Measurements from ENCODE around the gene LAIR2.

The LAIR2 gene, protein sequence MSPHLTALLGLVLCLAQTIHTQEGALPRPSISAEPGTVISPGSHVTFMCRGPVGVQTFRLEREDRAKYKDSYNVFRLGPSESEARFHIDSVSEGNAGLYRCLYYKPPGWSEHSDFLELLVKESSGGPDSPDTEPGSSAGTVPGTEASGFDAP

DNA sequence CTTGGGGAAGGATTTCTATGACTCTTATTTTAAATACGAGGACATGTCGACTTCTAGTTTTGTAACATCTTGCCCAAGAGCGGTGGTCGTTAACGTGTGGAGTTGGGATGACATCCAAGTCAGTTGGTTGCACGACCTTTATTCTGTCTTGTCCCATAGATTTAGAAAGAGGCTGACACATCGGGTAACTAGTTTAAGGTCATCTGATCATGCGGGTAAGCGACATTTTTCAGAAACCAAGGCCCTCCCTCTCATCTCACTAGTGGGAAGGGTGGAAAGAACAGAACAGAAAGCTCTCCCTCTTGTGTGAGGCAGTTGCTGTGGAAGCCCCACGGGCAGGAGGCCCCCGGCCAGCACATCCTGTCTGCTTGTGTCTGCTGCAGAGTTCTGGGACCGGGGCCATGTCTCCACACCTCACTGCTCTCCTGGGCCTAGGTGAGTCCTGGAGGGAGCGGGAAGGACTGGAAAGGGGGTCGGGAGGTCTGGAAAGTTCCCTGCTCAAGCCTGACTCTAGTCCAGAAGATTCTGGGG is at the start of gene LAIR2:
LAIR2 (plus strand) TSS at position 314 of the 531 bp plus-strand sequence; CDS start at position 402, 88 bp downstream.
- TF ChIP-seq, protein P1, sequence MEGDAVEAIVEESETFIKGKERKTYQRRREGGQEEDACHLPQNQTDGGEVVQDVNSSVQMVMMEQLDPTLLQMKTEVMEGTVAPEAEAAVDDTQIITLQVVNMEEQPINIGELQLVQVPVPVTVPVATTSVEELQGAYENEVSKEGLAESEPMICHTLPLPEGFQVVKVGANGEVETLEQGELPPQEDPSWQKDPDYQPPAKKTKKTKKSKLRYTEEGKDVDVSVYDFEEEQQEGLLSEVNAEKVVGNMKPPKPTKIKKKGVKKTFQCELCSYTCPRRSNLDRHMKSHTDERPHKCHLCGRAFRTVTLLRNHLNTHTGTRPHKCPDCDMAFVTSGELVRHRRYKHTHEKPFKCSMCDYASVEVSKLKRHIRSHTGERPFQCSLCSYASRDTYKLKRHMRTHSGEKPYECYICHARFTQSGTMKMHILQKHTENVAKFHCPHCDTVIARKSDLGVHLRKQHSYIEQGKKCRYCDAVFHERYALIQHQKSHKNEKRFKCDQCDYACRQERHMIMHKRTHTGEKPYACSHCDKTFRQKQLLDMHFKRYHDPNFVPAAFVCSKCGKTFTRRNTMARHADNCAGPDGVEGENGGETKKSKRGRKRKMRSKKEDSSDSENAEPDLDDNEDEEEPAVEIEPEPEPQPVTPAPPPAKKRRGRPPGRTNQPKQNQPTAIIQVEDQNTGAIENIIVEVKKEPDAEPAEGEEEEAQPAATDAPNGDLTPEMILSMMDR (conservative IDR thresholded peaks at IDR 0.05; ENCODE audit: low read depth, low read length) = no peak
- no peak within 1 kb of the TSS for H3K4me3 ChIP-seq (ENCODE audit: low read length)
- no peak for DNase-seq (ENCODE audit: low read depth)

DNA sequence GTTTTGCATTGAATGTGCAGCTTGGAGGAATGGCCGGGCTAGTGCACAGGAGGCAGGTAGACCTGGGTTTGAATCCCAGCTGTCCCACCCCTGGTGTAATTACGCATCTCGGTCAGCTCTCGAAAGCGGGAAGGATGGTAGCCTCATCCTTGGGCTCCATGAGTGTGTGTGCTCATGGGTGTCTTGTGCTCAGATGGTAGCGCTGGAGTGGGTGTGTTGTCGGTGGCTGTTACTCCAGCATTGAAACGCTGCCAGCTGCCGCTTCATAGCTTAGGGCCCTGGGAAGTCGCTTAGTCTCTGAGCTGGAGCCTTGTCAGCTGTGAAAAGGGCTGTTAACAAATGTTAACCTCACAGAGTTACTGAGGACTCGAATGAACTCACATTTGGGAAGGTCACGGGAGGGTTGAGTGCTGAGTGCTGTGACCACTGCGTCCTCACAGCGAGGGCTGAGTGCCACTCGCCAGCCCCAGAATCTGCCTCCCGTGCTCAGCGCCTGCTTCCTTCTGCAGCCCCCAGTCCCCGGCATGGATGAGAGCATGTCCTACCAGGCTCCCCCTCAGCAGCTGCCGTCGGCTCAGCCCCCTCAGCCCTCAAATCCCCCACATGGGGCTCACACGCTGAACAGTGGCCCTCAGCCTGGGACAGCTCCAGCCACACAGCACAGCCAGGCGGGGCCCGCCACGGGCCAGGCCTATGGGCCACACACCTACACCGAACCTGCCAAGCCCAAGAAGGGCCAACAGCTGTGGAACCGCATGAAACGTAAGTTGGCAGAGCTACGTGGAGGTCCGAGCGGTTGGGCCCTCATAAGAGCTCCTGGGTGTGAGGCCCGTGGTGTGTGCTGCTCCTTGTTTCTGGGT is 48.5 kb upstream of the LAIR2 start:
- TF ChIP-seq, protein P1 (conservative IDR thresholded peaks at IDR 0.05; ENCODE audit: low read depth, low read length) = no peak
- H3K4me3 ChIP-seq (ENCODE audit: low read length) = no peak overlapping the region
- DNase-seq (ENCODE audit: low read depth) = no peak

DNA sequence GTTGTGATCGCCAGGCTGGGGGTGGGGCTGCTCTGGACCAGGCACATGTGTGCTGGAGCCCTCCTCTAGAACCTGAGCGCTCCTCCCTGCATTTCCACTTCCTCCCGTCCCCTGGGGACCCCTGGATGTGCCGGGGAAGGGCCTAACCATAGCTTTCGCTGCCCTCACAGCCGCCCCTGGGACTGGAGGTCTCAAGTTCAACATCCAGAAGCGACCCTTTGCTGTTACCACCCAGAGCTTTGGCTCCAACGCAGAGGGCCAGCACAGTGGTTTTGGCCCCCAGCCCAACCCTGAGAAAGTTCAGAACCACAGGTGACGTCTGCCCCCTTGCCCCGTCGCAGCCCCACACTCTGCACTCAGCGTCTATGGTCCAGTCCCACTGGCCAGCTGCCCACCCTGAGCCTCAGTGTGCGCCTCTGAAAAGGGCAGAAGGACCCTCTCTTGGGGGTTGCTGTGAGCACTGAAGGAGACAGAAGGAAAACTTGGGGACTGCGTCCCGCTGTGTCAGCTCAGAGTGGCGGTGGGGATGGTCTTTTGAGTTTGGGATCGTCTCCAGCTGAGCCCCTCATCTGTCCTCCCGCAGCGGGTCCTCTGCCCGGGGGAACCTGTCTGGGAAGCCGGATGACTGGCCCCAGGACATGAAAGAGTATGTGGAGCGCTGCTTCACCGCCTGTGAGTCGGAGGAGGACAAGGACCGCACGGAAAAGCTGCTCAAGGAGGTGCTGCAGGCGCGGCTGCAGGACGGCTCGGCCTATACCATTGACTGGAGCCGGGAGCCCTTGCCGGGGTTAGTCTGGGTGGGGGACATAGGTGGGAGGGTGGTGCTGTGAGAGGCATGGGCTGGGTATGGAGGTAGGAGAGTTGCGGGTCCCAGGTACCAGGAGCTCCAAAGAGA is 47.6 kb upstream of the LAIR2 start:
- no peak for DNase-seq (ENCODE audit: low read depth)
- H3K4me3 ChIP-seq (ENCODE audit: low read length) = no peak overlapping the region
- TF ChIP-seq, protein P1 (conservative IDR thresholded peaks at IDR 0.05; ENCODE audit: low read depth, low read length) = no peak

DNA sequence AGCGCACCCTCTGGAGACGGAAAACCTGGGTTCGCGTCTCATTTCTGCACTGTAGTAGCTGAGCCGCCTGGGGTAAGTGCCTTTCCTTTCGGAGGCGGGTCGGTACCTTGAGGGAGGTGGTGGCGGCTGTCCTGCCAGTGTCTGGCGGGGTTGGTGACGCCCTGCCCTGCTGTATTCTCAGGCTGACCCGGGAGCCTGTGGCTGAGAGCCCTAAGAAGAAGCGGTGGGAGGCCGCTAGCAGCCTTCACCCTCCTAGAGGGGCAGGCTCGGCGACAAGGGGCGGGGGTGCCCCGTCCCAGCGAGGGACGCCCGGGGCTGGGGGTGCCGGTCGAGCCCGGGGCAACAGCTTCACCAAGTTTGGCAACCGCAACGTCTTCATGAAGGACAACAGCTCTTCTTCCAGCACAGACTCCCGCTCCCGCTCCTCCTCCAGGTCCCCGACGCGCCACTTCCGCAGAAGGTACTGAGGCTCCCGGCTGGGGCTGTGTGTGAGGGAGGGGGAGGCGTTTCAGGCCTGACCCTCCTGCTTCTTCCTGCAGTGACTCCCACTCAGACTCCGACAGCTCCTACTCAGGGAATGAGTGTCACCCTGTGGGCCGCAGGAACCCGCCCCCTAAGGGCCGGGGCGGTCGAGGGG is 46.7 kb upstream of the LAIR2 start:
- H3K4me3 ChIP-seq (ENCODE audit: low read length) = no peak overlapping the region
- no peak for DNase-seq (ENCODE audit: low read depth)
- TF ChIP-seq, protein P1 (conservative IDR thresholded peaks at IDR 0.05; ENCODE audit: low read depth, low read length) = no peak

DNA sequence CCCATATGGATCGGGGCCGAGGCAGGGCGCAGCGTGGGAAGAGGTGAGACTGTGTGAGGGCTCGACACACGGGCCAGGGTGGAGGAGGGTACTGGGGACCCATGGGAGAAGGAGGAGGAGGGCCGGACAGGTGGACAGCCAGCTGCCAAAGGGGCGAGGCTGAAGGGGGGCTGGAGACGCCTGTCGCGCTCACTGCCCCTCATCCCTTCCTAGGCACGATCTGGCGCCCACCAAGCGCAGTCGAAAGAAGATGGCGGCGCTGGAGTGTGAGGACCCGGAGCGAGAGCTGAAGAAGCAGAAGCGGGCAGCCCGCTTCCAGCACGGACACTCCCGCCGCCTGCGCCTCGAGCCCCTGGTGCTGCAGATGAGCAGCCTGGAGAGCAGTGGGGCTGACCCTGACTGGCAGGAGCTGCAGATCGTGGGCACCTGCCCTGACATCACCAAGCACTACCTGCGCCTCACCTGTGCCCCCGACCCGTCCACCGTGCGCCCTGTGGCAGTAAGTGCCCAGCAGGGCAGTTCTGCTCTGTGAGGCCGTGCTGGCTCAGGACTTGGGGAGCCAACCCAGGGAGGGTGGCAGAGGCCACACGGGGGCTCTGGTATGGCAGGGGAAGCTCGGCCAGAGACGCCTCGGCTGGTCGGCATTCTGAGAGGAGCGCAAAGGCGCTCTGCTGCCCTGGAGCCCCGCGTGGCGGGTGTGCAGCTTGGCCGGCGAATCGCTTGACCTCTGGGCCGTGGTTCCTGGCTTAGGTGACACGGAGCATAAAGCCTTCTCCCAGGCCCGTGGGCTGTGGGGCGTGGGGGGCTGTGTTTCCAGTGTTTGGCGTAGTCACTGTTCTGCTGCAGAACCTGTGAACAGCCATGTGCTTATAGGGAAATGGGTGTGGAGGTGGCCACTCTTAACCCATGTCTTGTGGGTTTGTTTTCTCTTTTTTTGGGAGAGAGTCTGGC is 45.9 kb upstream of the LAIR2 start:
- TF ChIP-seq, protein P1 (conservative IDR thresholded peaks at IDR 0.05; ENCODE audit: low read depth, low read length) = no peak
- H3K4me3 ChIP-seq (ENCODE audit: low read length) = no peak overlapping the region
- no peak for DNase-seq (ENCODE audit: low read depth)
